GM23338 (cell line): ENCODE measurements around the gene ICAM3. TPM values are rescaled to one million over a fixed set of nuclear protein-coding genes. Genes with fewer than 3 reads are reported as not detected.

Experiments
- ATAC-seq: fragments of 200-7000 bp; cut with Tn5 transposase; 3 replicates; pipeline ENCODE4 v1.9.1; 2020
- DNase-seq: peaks from one replicate; pipeline ENCODE4 v3.0.0-alpha.2; 2015; ENCODE audit warnings: low spot score
- H2AFZ ChIP-seq: fragments of 200-600 bp; sonication (generic); 2 replicates; pipeline ENCODE4 v1.8.0; 2016; ENCODE audit warnings: antibody characterized with exemption, mild to moderate bottlenecking, moderate library complexity
- H3F3A ChIP-seq: fragments of 200-600 bp; sonication (generic); replicated peaks from 2 replicates; pipeline ENCODE4 v1.8.0; 2017; ENCODE audit warnings: antibody characterized with exemption, mixed run types, low read depth
- H3K27ac ChIP-seq: fragments of 200-600 bp; sonication (generic); 2 replicates; pipeline ENCODE4 v1.6.1; 2016; ENCODE audit warnings: low read depth
- H3K27me3 ChIP-seq: fragments of 200-600 bp; sonication (generic); 2 replicates; pipeline ENCODE4 v1.8.0; 2016; ENCODE audit warnings: mild to moderate bottlenecking, mixed run types, moderate library complexity; ENCODE audit not compliant: insufficient read depth
- H3K36me3 ChIP-seq: fragments of 200-600 bp; sonication (generic); 2 replicates; pipeline ENCODE4 v1.8.0; 2016; ENCODE audit warnings: mild to moderate bottlenecking; ENCODE audit not compliant: insufficient read depth
- H3K4me1 ChIP-seq: fragments of 200-600 bp; sonication (generic); 2 replicates; pipeline ENCODE4 v1.8.0; 2016; ENCODE audit warnings: mild to moderate bottlenecking, moderate library complexity; ENCODE audit not compliant: insufficient read depth
- H3K4me2 ChIP-seq: fragments of 200-600 bp; sonication (generic); 2 replicates; pipeline ENCODE4 v1.7.1; 2017; ENCODE audit warnings: mixed run types
- H3K4me3 ChIP-seq: fragments of 200-600 bp; sonication (generic); 2 replicates; pipeline ENCODE4 v1.6.1; 2016; ENCODE audit warnings: mixed run types
- H3K79me2 ChIP-seq: fragments of 200-600 bp; sonication (generic); replicated peaks from 2 replicates; pipeline ENCODE4 v1.8.0; 2017; ENCODE audit warnings: mild to moderate bottlenecking; ENCODE audit not compliant: insufficient read depth
- H3K9me2 ChIP-seq: fragments of 200-600 bp; sonication (generic); 2 replicates; pipeline ENCODE4 v1.8.0; 2017; ENCODE audit not compliant: insufficient read depth
- H4K20me1 ChIP-seq: fragments of 200-600 bp; sonication (generic); replicated peaks from 2 replicates; pipeline ENCODE4 v1.8.0; 2017; ENCODE audit warnings: mild to moderate bottlenecking; ENCODE audit not compliant: insufficient read depth
- H3K27ac Mint-ChIP-seq: 2 replicates; pipeline ENCODE4 v1.8.0; 2020; ENCODE audit warnings: inconsistent platforms, mild to moderate bottlenecking, moderate library complexity, mixed read lengths
- H3K27me3 Mint-ChIP-seq: 3 replicates; pipeline ENCODE4 v1.8.0; 2022; ENCODE audit warnings: low read depth, mild to moderate bottlenecking, moderate library complexity, mixed read lengths, inconsistent platforms; ENCODE audit not compliant: insufficient read depth, poor library complexity
- H3K36me3 Mint-ChIP-seq: 3 replicates; pipeline ENCODE4 v1.8.0; 2021; ENCODE audit warnings: low read depth, mild to moderate bottlenecking, inconsistent platforms, moderate library complexity, mixed read lengths
- H3K4me1 Mint-ChIP-seq: 3 replicates; pipeline ENCODE4 v1.8.0; 2020; ENCODE audit warnings: mild to moderate bottlenecking, inconsistent platforms, mixed read lengths
- H3K4me3 Mint-ChIP-seq: 3 replicates; pipeline ENCODE4 v1.8.0; 2021; ENCODE audit warnings: moderate library complexity, mild to moderate bottlenecking, inconsistent platforms, mixed read lengths
- H3K9me3 Mint-ChIP-seq: 3 replicates; pipeline ENCODE4 v1.8.0; 2020; ENCODE audit warnings: moderate library complexity, mild to moderate bottlenecking, inconsistent platforms, mixed read lengths
- CREB1 ChIP-seq: fragments of 250-450 bp; sonication (Bioruptor Pico); IDR thresholded peaks from 2 replicates; pipeline ENCODE4 v1.5.0; 2020; ENCODE audit warnings: low read depth, mild to moderate bottlenecking, moderate library complexity
- EZH2phosphoT487 ChIP-seq: fragments of 200-600 bp; sonication (generic); IDR thresholded peaks from one replicate; pipeline ENCODE4 v1.8.1; 2018; ENCODE audit warnings: antibody characterized with exemption; ENCODE audit not compliant: unreplicated experiment
- JUNB ChIP-seq: IDR thresholded peaks from one replicate; pipeline ENCODE4 v1.6.1; 2016; ENCODE audit warnings: antibody characterized with exemption; ENCODE audit not compliant: unreplicated experiment
- NANOG ChIP-seq: IDR thresholded peaks from 2 replicates; pipeline ENCODE4 v1.6.1; 2016; ENCODE audit warnings: antibody characterized with exemption, borderline replicate concordance
- POLR2AphosphoS5 ChIP-seq: IDR thresholded peaks from 2 replicates; pipeline ENCODE4 v1.6.1; 2016; ENCODE audit warnings: antibody characterized with exemption, low read depth
- REST ChIP-seq: IDR thresholded peaks from one replicate; pipeline ENCODE4 v1.6.1; 2018; ENCODE audit warnings: antibody characterized with exemption; ENCODE audit not compliant: unreplicated experiment
- ZNF114 ChIP-seq: fragments of 250-450 bp; sonication (Bioruptor Pico); IDR thresholded peaks from 2 replicates; pipeline ENCODE4 v1.5.0; 2020; ENCODE audit warnings: mild to moderate bottlenecking, moderate library complexity
- ZNF331 ChIP-seq: fragments of 250-450 bp; sonication (Bioruptor Pico); IDR thresholded peaks from 2 replicates; pipeline ENCODE4 v1.5.0; 2020; ENCODE audit warnings: low read depth, mild to moderate bottlenecking, moderate library complexity
- polyA plus RNA-seq: library from polyadenylated mRNA; unstranded; fragments of >200 nt; fragmentation: Nextera tagmentation; extraction: Ambion mirVana; gene quantifications from 2 replicates; pipeline ENCODE4 v1.2.1, GENCODE V29; 2016
- total RNA-seq: library from RNA; depleted of rRNA; stranded (reverse); fragments of >200 nt; shearing (Covaris generic); gene quantifications from 2 replicates; pipeline ENCODE4 v1.2.3, GENCODE V29; 2014
- TF ChIP-seq, protein P1 (sequence below): IDR thresholded peaks from 2 replicates; pipeline ENCODE4 v1.6.1; 2016; ENCODE audit warnings: antibody characterized with exemption
- TF ChIP-seq, protein P2 (sequence below): fragments of 250-450 bp; sonication (Bioruptor Pico); IDR thresholded peaks from 2 replicates; pipeline ENCODE4 v1.5.0; 2020; ENCODE audit warnings: mild to moderate bottlenecking, moderate library complexity
- TF ChIP-seq, protein P3 (sequence below), 2 experiments: fragments of 200-600 bp in 1 of 2; sonication (generic) in 1 of 2; conservative IDR thresholded peaks; 2 replicates each; pipeline versions ENCODE4 v1.5.1 to v1.6.1; 2016 to 2017; ENCODE audit warnings: antibody characterized with exemption in 2 of 2, low read depth in 2 of 2, mild to moderate bottlenecking in 2 of 2, moderate library complexity in 1 of 2

ICAM3 gene
- total and polyA plus RNA-seq, 2 experiments from 2014 or later = 9.6 to 14.7 TPM

GRCh38 chr19:10361569-10362011, 22.2 kb upstream of the ICAM3 start (continued):
- TF ChIP-seq JUNB = no peak
- TF ChIP-seq EZH2phosphoT487 = no peak
- no peak for TF ChIP-seq ZNF331 (CRISPR knock-in tag)
- TF ChIP-seq, protein P1, sequence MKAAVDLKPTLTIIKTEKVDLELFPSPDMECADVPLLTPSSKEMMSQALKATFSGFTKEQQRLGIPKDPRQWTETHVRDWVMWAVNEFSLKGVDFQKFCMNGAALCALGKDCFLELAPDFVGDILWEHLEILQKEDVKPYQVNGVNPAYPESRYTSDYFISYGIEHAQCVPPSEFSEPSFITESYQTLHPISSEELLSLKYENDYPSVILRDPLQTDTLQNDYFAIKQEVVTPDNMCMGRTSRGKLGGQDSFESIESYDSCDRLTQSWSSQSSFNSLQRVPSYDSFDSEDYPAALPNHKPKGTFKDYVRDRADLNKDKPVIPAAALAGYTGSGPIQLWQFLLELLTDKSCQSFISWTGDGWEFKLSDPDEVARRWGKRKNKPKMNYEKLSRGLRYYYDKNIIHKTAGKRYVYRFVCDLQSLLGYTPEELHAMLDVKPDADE = no peak

DNA sequence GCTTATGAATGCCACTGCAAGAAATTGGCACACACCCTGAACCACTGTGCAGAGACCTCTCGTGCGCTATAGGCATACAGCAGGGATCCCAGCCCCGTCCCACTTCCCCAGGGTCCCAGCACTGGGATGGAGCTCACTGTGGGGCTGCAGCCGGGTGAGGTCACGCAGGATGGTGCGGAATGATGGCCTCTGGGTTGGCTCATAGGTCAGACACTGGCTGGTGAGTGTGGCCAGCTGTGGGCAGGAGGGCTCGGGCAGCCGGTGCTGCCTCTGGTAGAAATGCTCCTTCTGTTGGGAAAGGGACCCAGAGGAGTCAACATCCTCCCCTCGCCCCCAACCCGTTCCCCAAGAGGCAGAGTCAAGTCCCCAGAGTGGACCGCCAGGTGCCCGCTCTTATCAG, 17.0 kb upstream of the ICAM3 start:
- Histone ChIP-seq H3K9me2 (no peaks in the 10 kb centered on the region), H3K27me3 (no peaks in the 10 kb centered on the region), H2AFZ (no peak overlapping the region), H3K79me2 (no peaks in the 10 kb centered on the region), H3F3A (peaks cover 11% of the 10 kb centered on the region; the same call in 1 of the 2 replicates), H4K20me1 (no peaks in the 10 kb centered on the region), H3K4me2 (no peak overlapping the region), H3K4me1 (peaks cover 11% of the 10 kb centered on the region), H3K4me3 (no peak overlapping the region), H3K36me3 (no peaks in the 10 kb centered on the region), H3K27ac (no peak overlapping the region)
- Mint-ChIP-seq H3K36me3 (peaks cover 16% of the 10 kb centered on the region; the same call in 2 of the 3 replicates), H3K27ac (no peak overlapping the region), H3K4me1 (peaks cover 10% of the 10 kb centered on the region), H3K4me3 (no peak overlapping the region), H3K9me3 (no peaks in the 10 kb centered on the region), H3K27me3 (peaks cover 21% of the 10 kb centered on the region)
- ATAC-seq = no peak
- DNase-seq = no peak
- no peak for TF ChIP-seq ZNF114
- no peak for TF ChIP-seq CREB1
- TF ChIP-seq, protein P2, sequence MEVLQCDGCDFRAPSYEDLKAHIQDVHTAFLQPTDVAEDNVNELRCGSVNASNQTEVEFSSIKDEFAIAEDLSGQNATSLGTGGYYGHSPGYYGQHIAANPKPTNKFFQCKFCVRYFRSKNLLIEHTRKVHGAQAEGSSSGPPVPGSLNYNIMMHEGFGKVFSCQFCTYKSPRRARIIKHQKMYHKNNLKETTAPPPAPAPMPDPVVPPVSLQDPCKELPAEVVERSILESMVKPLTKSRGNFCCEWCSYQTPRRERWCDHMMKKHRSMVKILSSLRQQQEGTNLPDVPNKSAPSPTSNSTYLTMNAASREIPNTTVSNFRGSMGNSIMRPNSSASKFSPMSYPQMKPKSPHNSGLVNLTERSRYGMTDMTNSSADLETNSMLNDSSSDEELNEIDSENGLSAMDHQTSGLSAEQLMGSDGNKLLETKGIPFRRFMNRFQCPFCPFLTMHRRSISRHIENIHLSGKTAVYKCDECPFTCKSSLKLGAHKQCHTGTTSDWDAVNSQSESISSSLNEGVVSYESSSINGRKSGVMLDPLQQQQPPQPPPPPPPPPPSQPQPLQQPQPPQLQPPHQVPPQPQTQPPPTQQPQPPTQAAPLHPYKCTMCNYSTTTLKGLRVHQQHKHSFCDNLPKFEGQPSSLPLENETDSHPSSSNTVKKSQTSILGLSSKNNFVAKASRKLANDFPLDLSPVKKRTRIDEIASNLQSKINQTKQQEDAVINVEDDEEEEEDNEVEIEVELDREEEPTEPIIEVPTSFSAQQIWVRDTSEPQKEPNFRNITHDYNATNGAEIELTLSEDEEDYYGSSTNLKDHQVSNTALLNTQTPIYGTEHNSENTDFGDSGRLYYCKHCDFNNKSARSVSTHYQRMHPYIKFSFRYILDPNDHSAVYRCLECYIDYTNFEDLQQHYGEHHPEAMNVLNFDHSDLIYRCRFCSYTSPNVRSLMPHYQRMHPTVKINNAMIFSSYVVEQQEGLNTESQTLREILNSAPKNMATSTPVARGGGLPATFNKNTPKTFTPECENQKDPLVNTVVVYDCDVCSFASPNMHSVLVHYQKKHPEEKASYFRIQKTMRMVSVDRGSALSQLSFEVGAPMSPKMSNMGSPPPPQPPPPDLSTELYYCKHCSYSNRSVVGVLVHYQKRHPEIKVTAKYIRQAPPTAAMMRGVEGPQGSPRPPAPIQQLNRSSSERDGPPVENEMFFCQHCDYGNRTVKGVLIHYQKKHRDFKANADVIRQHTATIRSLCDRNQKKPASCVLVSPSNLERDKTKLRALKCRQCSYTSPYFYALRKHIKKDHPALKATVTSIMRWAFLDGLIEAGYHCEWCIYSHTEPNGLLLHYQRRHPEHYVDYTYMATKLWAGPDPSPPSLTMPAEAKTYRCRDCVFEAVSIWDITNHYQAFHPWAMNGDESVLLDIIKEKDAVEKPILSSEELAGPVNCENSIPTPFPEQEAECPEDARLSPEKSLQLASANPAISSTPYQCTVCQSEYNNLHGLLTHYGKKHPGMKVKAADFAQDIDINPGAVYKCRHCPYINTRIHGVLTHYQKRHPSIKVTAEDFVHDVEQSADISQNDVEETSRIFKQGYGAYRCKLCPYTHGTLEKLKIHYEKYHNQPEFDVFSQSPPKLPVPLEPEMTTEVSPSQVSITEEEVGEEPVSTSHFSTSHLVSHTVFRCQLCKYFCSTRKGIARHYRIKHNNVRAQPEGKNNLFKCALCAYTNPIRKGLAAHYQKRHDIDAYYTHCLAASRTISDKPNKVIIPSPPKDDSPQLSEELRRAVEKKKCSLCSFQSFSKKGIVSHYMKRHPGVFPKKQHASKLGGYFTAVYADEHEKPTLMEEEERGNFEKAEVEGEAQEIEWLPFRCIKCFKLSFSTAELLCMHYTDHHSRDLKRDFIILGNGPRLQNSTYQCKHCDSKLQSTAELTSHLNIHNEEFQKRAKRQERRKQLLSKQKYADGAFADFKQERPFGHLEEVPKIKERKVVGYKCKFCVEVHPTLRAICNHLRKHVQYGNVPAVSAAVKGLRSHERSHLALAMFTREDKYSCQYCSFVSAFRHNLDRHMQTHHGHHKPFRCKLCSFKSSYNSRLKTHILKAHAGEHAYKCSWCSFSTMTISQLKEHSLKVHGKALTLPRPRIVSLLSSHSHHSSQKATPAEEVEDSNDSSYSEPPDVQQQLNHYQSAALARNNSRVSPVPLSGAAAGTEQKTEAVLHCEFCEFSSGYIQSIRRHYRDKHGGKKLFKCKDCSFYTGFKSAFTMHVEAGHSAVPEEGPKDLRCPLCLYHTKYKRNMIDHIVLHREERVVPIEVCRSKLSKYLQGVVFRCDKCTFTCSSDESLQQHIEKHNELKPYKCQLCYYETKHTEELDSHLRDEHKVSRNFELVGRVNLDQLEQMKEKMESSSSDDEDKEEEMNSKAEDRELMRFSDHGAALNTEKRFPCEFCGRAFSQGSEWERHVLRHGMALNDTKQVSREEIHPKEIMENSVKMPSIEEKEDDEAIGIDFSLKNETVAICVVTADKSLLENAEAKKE = no peak
- no peak for TF ChIP-seq NANOG
- TF ChIP-seq POLR2AphosphoS5 = no peak
- TF ChIP-seq, protein P3, sequence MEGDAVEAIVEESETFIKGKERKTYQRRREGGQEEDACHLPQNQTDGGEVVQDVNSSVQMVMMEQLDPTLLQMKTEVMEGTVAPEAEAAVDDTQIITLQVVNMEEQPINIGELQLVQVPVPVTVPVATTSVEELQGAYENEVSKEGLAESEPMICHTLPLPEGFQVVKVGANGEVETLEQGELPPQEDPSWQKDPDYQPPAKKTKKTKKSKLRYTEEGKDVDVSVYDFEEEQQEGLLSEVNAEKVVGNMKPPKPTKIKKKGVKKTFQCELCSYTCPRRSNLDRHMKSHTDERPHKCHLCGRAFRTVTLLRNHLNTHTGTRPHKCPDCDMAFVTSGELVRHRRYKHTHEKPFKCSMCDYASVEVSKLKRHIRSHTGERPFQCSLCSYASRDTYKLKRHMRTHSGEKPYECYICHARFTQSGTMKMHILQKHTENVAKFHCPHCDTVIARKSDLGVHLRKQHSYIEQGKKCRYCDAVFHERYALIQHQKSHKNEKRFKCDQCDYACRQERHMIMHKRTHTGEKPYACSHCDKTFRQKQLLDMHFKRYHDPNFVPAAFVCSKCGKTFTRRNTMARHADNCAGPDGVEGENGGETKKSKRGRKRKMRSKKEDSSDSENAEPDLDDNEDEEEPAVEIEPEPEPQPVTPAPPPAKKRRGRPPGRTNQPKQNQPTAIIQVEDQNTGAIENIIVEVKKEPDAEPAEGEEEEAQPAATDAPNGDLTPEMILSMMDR (conservative IDR thresholded peaks at IDR 0.05; ENCODE audit: low read depth in 2 of 2) = no peak
- no peak for TF ChIP-seq JUNB
- no peak for TF ChIP-seq EZH2phosphoT487
- no peak for TF ChIP-seq REST
- no peak for TF ChIP-seq ZNF331 (CRISPR knock-in tag)
- TF ChIP-seq, protein P1 = no peak
